Stimulated activated memory B cell treated with anti-CD40 and anti-IgM and Interleukin-4, amounts not matched to agents 10 μg/mL and 1 μg/mL and 100 μg/mL, for 72 hours (primary cell): ENCODE measurements around the gene FIP1L1.

Experiments used
- ATAC-seq: fragments of 150-1000 bp; cut with Tn5 transposase; 2 replicates; pipeline ENCODE4 v1.10.0; 2021
- H3K27ac Mint-ChIP-seq: one replicate; pipeline ENCODE4 v1.8.0; 2022; ENCODE audit warnings: mild to moderate bottlenecking, mixed read lengths
- H3K27me3 Mint-ChIP-seq: one replicate; pipeline ENCODE4 v1.8.0; 2022; ENCODE audit warnings: mixed read lengths
- H3K36me3 Mint-ChIP-seq: one replicate; pipeline ENCODE4 v1.8.0; 2022; ENCODE audit warnings: mixed read lengths
- H3K4me1 Mint-ChIP-seq: one replicate; pipeline ENCODE4 v1.8.0; 2022; ENCODE audit warnings: mixed read lengths
- H3K4me3 Mint-ChIP-seq: one replicate; pipeline ENCODE4 v1.8.0; 2022; ENCODE audit warnings: mild to moderate bottlenecking, moderate library complexity, mixed read lengths
- H3K9me3 Mint-ChIP-seq: one replicate; pipeline ENCODE4 v1.8.0; 2022; ENCODE audit warnings: mixed read lengths

FIP1L1 gene

DNA sequence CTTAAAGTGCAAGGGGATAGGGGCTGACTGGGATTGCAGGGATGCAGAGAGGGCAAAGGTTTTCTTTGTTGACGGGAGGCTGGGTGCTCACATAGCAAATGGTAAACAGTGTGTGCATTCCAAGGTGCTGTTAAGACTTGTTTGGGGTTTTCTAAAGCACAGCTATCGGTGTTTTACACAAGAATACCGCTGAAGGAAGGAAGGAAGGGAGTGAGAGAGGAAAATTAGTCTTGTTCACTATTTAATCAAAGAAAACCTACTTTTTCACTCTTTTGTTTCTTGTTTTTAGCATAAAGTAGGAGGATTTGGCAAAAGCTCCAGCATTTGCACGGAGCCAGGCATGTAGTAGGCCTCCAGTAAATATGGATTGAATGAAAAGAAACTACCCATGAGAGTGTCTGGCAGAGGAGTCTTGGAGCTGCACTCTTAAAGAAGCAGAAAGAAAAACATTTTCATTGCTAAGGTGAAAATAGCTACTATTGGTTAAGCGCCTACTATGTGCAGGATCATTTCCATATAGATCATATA is 99.7 kb downstream of the FIP1L1 start:
- no peaks in the 10 kb centered on the region for H3K4me1 Mint-ChIP-seq
- H3K36me3 Mint-ChIP-seq: no peaks in the 10 kb centered on the region
- H3K27ac Mint-ChIP-seq: no peak overlapping the region

DNA sequence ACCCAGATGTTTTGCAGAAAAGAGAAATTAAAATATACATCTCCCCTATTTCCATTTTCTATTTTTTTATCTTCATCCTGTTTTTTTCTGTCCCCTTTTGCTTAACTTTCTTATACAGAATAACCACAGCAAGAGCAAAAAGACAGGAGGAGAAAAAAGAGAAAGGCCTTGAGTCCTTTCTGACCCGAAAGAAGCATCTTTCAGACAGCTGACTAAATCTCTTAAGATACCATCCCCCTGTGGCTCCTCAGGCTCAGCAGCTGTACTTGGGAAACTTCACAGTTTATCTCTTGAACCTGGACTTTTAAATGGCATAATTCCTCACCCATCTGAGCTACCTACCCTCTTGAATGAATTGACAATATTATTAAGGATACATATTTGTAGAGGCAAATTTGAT is 100.2 kb downstream of the FIP1L1 start:
- ATAC-seq: no peak
- H3K27ac Mint-ChIP-seq: no peak overlapping the region
- H3K27me3 Mint-ChIP-seq: no peaks in the 10 kb centered on the region
- no peak overlapping the region for H3K4me3 Mint-ChIP-seq
- no peaks in the 10 kb centered on the region for H3K36me3 Mint-ChIP-seq
- peaks cover 10% of the 10 kb centered on the region for H3K9me3 Mint-ChIP-seq
- no peaks in the 10 kb centered on the region for H3K4me1 Mint-ChIP-seq

More for the DNA sequence above, 99.7 kb downstream of the FIP1L1 start:
- ATAC-seq: no peak
- H3K27me3 Mint-ChIP-seq: no peaks in the 10 kb centered on the region
- H3K4me3 Mint-ChIP-seq: no peak overlapping the region
- peaks cover 12% of the 10 kb centered on the region for H3K9me3 Mint-ChIP-seq

DNA sequence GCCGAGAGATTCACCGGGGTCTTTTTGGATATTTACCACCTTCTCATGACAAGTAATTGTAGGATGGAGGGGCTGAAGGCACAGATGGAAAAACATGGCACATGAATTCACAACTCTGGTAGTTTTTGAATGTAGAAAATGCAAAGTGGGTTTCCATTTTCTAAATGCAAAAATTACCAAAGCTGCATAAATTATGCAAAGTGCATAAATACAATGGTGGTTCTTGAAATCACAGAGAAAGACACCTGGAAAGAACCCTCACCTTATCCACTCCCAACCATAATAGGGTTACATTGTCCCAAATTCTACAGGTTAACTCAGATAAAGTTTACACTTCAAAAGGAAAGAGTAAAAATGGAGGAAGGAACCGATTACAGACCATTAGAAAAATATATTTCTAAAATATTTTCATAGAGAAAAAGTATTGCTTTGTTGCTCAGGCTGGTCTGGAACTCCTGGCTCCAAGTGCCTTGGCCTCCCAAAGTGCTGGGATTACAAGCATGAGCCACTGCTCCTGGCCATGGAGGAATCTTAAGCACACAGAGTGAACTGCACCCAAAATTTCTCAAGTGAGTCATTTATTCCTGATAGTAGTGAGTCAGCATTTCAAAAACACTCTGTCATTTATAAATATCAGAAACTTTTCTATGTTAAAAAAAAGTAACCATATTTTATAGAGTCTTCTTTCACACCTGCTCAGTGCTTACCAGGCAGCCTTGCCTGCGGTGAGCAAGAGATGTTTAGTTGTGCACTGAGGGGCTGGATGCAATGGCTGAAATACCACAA is 101.4 kb downstream of the FIP1L1 start:
- Mint-ChIP-seq H3K4me1 (no peaks in the 10 kb centered on the region), H3K27ac (no peak overlapping the region), H3K9me3 (no peaks in the 10 kb centered on the region), H3K4me3 (no peak overlapping the region), H3K36me3 (no peaks in the 10 kb centered on the region), H3K27me3 (peaks cover 11% of the 10 kb centered on the region)
- no peak for ATAC-seq

DNA sequence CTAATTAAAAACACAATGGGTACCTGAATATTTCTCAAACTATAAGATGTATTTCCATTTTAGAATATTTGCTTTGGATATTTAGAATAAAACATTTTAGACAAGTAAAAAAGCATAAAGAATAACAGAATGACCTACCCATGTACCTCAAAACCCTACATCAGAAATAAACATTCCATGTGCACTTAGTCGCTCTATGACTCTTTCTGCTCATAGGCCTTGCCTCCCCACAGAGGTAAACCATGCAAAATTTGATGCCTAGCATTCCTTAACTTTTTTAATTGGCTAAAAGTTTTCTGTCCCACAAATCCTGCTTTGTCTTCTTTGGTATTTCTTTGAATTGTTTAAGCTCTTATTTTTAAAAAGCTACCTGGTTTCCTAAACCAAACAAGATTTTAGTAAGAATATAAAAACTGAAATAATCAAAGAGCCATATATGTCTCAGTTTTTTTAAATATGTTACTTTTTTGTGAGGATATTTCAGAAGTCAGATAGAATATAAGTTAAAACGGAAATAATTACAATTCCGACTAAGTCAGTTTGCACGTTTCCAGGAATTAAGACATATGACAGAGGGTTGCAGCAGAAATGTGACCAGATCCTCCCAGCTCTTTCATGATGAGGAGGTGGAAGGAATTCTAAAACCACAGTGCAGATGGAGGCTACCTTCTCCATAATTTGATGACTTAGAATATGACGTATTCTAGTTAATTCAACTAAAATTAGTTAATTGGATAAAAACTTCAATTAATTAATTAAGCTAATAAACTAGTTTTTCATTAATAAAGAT is 102.5 kb downstream of the FIP1L1 start:
- no peak overlapping the region for H3K4me3 Mint-ChIP-seq
- H3K36me3 Mint-ChIP-seq: no peaks in the 10 kb centered on the region
- no peak for ATAC-seq
- peaks cover 11% of the 10 kb centered on the region for H3K27me3 Mint-ChIP-seq
- no peaks in the 10 kb centered on the region for H3K4me1 Mint-ChIP-seq
- no peak overlapping the region for H3K27ac Mint-ChIP-seq
- no peaks in the 10 kb centered on the region for H3K9me3 Mint-ChIP-seq

DNA sequence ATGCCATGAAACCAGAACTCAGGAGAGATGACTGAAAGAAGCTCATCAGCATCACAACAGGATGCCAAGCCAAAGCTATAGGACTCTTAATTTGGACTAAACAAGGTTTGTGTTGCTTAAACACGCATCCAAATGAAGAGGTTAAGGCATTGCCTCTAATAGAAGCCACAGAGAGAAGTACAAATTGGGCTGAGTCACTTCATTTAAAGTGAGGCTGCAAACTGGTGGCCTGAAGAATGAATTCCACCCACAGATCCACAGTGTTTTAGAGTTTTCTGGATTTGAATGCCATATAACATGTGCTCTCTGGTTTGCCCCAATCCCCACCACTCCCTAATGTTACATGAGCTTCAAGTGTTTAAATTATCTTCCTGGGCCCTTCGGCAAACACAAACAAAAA is 103.5 kb downstream of the FIP1L1 start:
- no peaks in the 10 kb centered on the region for H3K4me1 Mint-ChIP-seq
- H3K9me3 Mint-ChIP-seq: no peaks in the 10 kb centered on the region
- no peak overlapping the region for H3K4me3 Mint-ChIP-seq
- ATAC-seq: no peak
- no peaks in the 10 kb centered on the region for H3K36me3 Mint-ChIP-seq
- H3K27ac Mint-ChIP-seq: no peak overlapping the region
- H3K27me3 Mint-ChIP-seq: peaks cover 12% of the 10 kb centered on the region

DNA sequence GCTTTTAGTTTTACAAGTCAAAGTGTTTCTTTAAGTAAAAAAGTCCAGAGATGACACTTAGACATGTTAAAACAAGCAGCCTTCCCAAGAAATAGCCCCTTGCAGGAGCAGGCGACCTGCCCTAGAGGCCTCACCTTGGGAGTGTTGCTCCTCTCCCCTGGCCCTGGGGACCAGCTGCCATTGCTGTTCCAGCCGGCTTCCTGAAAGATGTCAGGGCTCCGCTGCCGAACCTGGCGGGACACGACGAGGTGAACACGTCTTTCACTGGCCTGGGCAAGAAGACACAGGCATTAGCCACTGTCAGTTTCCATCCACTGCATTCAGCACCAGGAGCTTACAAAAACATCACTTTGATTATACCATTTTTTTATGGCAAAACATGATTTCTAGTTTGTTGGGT is 104.1 kb downstream of the FIP1L1 start:
- Mint-ChIP-seq H3K4me3 (no peak overlapping the region), H3K27ac (no peak overlapping the region), H3K9me3 (no peaks in the 10 kb centered on the region), H3K4me1 (no peaks in the 10 kb centered on the region), H3K36me3 (no peaks in the 10 kb centered on the region), H3K27me3 (peaks cover 19% of the 10 kb centered on the region)
- no peak for ATAC-seq

DNA sequence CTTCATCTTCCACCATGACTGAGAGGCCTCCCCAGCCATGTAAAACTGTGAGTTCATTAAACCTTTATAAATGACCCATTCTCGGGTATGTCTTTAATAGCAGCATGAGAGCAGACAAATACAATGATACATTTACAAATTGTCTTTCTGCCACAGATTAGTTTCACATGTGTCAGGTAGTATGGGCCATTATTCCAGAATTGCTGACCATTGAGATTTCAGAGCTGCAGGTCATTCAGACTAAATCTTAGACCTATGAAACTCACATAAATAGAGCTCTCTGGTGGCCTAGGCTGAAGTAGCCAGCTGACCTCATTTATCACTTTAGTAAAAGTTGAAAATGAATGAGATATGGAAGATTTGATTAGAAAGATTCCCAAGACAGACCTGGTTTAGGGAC is 105.8 kb downstream of the FIP1L1 start:
- H3K36me3 Mint-ChIP-seq: no peaks in the 10 kb centered on the region
- no peaks in the 10 kb centered on the region for H3K9me3 Mint-ChIP-seq
- H3K4me1 Mint-ChIP-seq: no peaks in the 10 kb centered on the region
- H3K27me3 Mint-ChIP-seq: peaks cover 29% of the 10 kb centered on the region
- no peak overlapping the region for H3K27ac Mint-ChIP-seq
- ATAC-seq: no peak
- no peak overlapping the region for H3K4me3 Mint-ChIP-seq

DNA sequence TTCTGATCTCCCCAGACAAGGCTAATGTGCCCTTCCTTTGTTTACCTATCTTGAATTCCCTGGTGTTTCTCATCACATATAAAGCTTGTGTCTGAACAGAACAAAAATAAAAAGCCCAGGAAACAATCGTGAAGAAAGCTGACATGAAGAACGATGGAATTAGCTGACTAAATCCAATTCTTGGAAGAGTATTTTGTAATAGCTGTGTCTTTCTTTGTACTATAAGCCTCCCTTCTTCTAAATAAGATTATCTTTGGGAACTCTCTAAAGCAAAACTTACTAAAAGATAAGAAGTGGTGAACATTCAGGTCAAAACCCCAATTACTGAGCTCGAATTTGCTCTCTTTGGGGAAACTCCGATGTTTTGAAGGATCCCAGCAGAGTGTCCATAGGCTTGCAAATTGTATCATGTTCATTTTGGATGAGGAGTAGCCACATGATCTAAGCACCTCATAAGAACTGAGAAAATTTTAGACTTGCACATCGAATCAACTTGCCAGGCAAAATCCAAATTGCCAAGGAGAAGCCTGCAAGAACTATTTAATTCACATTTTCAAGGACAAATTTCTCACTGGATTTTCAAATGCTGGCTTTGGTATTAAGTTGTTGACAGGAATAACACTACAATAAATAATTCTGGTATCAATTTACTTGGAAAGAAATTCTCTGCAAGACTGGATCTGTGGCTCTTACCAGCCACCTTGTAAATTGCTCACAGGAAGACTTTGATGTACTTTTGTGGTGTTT is 107.6 kb downstream of the FIP1L1 start:
- Mint-ChIP-seq H3K27me3 (peaks cover 34% of the 10 kb centered on the region), H3K36me3 (no peaks in the 10 kb centered on the region), H3K4me1 (no peaks in the 10 kb centered on the region), H3K27ac (no peak overlapping the region), H3K9me3 (no peaks in the 10 kb centered on the region), H3K4me3 (no peak overlapping the region)
- ATAC-seq: no peak

DNA sequence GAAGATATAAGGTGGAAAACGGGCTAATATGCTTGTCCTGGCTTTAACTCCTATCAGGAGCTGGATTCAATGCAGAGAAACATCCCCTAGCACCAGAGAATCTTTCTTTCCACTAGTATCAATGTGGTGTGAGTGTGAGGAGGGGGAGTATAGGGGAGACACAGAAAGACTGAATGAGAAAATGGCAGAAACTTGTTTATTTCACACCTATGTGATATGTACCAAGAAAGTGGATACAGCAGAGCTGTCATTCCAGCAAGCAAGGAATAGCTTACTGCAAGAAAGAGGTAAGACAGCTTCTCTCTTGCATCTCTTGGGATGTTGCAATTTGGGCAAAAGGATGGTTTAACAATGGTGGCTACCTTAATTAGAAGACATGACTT is 108.2 kb downstream of the FIP1L1 start:
- no peaks in the 10 kb centered on the region for H3K36me3 Mint-ChIP-seq
- H3K27ac Mint-ChIP-seq: no peak overlapping the region
- ATAC-seq: no peak
- peaks cover 34% of the 10 kb centered on the region for H3K27me3 Mint-ChIP-seq
- H3K9me3 Mint-ChIP-seq: no peaks in the 10 kb centered on the region
- H3K4me3 Mint-ChIP-seq: no peak overlapping the region
- no peaks in the 10 kb centered on the region for H3K4me1 Mint-ChIP-seq

DNA sequence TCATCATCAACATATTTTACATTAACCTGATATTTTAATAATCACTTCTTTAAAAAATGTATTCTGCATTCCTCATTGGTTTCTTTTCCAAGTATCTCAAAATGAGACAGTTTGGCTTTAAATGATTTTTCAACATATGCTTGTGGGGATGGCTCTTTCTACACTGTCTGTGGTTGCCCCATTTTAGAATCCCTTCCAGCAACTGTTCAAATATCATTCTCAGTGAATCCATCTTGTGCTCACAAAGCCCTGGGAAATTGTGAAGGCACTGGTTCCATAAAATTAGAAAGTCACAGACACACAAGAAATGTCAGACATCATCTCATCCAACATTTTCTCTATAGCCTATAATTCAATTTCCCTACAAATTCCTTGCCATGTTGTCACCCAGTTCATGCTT is 110.3 kb downstream of the FIP1L1 start:
- ATAC-seq: no peak
- Mint-ChIP-seq H3K27ac (no peak overlapping the region), H3K36me3 (no peaks in the 10 kb centered on the region), H3K27me3 (peaks cover 33% of the 10 kb centered on the region), H3K9me3 (no peaks in the 10 kb centered on the region), H3K4me1 (no peaks in the 10 kb centered on the region), H3K4me3 (no peak overlapping the region)

DNA sequence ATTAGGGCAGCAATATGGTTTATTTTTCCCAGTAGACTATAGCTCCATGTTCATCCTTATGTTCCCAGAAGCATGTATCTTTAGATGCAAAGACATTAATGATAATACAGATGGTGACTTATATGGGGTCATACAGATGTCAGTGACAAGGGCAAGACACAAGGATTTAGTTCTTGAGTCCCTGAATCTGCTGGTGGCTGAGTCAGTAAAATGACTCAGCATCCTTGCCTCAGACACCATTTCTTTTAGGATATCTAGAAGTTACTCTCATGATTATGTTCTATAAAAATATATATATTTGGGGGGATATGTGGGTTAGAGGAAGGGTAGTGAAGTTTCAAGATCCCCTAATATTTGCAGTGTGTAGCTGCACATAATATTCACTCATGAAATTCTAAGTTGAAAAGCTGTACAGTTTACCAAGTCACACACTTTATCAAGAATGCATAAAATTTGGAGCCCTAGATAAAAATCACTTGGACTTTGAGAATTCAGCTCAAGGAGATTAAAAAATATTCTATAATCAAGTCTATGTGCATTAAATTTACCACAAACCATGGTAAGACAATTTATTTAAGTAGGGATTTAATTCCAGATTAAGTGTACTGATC is 111.9 kb downstream of the FIP1L1 start:
- Mint-ChIP-seq H3K27ac (no peak overlapping the region), H3K4me1 (no peaks in the 10 kb centered on the region), H3K4me3 (no peak overlapping the region), H3K36me3 (no peaks in the 10 kb centered on the region), H3K9me3 (no peaks in the 10 kb centered on the region), H3K27me3 (peaks cover 23% of the 10 kb centered on the region)
- no peak for ATAC-seq

DNA sequence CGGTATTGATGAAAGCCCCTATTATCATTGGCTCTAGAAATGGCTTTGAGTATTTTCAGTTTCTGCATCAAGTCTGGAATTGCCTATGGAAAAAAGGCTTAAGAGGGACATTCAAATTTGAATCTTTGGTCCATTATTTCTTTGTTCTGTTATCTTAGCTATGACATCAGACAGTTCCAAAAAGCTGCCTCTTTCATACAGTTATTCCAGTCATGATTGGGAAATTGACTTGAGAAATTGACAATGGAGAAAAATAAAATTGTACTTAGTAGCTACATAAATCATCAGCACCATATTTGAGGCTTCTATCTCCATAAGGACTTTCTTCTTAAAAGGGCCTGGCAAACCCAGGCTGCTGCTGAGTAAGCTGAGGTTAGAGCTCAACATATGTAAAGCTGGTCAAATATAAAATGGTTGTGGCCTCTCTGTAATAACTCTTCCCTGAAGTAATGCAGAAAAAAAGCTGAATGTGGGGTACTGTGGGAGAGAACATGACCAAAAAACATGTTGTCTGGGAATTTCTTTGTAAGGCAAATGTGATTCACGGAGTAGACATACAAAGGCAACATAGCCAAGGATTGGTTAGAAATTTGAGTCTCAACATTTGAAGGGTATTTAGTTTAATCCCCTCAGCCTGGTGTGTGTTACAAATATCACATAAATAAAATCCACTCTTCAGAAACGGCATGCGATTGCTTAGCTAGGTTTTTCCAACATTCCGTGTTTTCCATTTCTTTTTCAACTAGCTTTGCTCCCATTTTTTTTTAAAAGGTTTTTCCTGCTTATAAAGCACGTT is 112.9 kb downstream of the FIP1L1 start:
- peaks cover 23% of the 10 kb centered on the region for H3K27me3 Mint-ChIP-seq
- H3K27ac Mint-ChIP-seq: no peak overlapping the region
- no peak overlapping the region for H3K4me3 Mint-ChIP-seq
- no peaks in the 10 kb centered on the region for H3K4me1 Mint-ChIP-seq
- H3K36me3 Mint-ChIP-seq: no peaks in the 10 kb centered on the region
- no peak for ATAC-seq
- H3K9me3 Mint-ChIP-seq: no peaks in the 10 kb centered on the region

DNA sequence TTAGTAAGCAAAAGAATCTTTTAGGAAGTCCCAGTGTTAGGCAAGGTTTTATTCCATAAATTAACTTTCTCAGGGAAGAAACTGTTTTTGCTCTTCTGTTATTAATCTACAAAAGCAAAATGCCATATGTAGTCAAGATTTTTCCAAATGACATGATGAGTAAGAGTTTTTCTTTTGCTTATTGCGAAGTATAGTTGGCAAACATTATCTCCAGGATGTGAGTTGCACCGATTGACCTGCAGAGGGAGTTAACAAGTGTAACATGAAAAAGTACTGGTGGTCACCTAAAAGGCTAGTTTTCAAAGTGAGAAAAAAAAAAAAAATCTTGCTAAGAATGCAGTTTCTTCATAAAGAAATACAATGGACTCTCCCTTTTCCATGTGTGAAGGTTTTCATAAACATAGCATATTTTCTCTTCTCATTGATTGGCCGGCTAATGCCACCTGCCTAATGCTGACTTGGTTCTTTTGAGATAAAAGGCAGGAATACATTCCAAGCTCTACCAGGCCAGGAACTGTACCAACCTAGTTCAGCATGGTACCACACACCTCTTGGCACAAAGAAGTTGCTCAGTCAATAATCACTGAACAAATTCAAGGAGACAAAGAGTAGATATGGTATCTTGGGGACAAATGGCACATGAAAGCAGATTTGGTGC is 113.7 kb downstream of the FIP1L1 start:
- H3K4me3 Mint-ChIP-seq: no peak overlapping the region
- ATAC-seq: no peak
- H3K27ac Mint-ChIP-seq: no peak overlapping the region

DNA sequence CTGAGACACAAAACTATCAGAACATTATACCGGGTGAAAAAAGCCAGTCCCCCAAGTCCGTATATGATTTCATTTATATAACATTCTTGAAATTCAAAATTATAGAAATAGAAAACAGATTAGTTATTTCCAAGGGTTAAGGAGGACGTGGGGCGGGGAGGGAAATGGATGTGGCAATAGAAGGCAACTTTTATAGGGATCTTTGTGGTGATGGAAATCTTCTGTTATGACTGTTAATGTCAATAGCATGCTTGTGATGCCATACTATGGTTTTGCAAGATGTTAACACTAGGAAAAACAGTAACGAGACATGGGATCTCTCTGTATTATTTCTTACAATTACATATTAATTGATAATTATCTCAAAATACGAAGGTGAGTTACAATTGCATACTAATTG is 117.4 kb downstream of the FIP1L1 start:
- Mint-ChIP-seq H3K27me3 (no peaks in the 10 kb centered on the region), H3K4me1 (no peaks in the 10 kb centered on the region), H3K4me3 (no peak overlapping the region), H3K27ac (no peak overlapping the region), H3K36me3 (no peaks in the 10 kb centered on the region), H3K9me3 (no peaks in the 10 kb centered on the region)
- no peak for ATAC-seq

More for the DNA sequence above, 113.7 kb downstream of the FIP1L1 start:
- no peaks in the 10 kb centered on the region for H3K36me3 Mint-ChIP-seq
- no peaks in the 10 kb centered on the region for H3K4me1 Mint-ChIP-seq
- no peaks in the 10 kb centered on the region for H3K9me3 Mint-ChIP-seq
- H3K27me3 Mint-ChIP-seq: peaks cover 20% of the 10 kb centered on the region
